ENCODE data around the gene CKS2. TPM values are rescaled to one million over a fixed set of nuclear protein-coding genes. Genes with fewer than 3 reads are reported as not detected.
A peak's percentile ranks its signal among the peaks of the same experiment; 100 is the strongest.

CKS2 gene
- total and polyA plus RNA-seq, 2 donors from 2014 or later: 7.0 to 72.8 TPM

- Histone ChIP-seq H3K4me3 (ENCODE audit: low read length in 3 of 3) (no peak overlapping the region), H3K36me3 (ENCODE audit: control insufficient read depth in 2 of 3, insufficient read depth in 3 of 3, low read length in 3 of 3) (peaks cover 11 to 81% (median 78%) of the 10 kb centered on the region in 3 donors), H3K9me3 (ENCODE audit: control insufficient read depth in 2 of 3, insufficient read depth in 1 of 3, low read length in 3 of 3) (no peaks in the 10 kb centered on the region), H3K27me3 (ENCODE audit: control insufficient read depth, insufficient read depth, low read length) (no peaks in the 10 kb centered on the region), H3K27ac (ENCODE audit: low read depth in 2 of 2, low read length in 2 of 2) (no peak overlapping the region), H3K9ac (ENCODE audit: low read length in 3 of 3) (no peak overlapping the region), H3K4me1 (ENCODE audit: control insufficient read depth in 2 of 3, insufficient read depth in 2 of 3, low read depth in 1 of 3, low read length in 3 of 3) (no peaks in the 10 kb centered on the region)
- DNase-seq (no peak), FAIRE-seq (no peak)
- no peak for TF ChIP-seq CTCF (IDR thresholded peaks at IDR 0.05; ENCODE audit: borderline replicate concordance, extremely low read depth, insufficient read depth)
- intact Hi-C loops (cut with DNase I): no loop called here
Observed at GRCh38 chr9:89351584-89352300, 40.7 kb downstream of the CKS2 start.

- no peak overlapping the region for H3K9ac ChIP-seq (ENCODE audit: low read length in 3 of 3)
- H3K27me3 ChIP-seq (ENCODE audit: control insufficient read depth, insufficient read depth, low read length): no peaks in the 10 kb centered on the region
- intact Hi-C loops (cut with DNase I): no loop called here
- H3K4me1 ChIP-seq (ENCODE audit: control insufficient read depth in 2 of 3, insufficient read depth in 2 of 3, low read depth in 1 of 3, low read length in 3 of 3): no peaks in the 10 kb centered on the region
- H3K9me3 ChIP-seq (ENCODE audit: control insufficient read depth in 2 of 3, insufficient read depth in 1 of 3, low read length in 3 of 3): no peaks in the 10 kb centered on the region
- DNase-seq (no peak), FAIRE-seq (no peak)
- H3K4me3 ChIP-seq (ENCODE audit: low read length in 3 of 3): no peak overlapping the region
- H3K36me3 ChIP-seq (ENCODE audit: control insufficient read depth in 2 of 3, insufficient read depth in 3 of 3, low read length in 3 of 3): peaks cover 11 to 83% (median 80%) of the 10 kb centered on the region in 3 donors
- TF ChIP-seq CTCF (IDR thresholded peaks at IDR 0.05; ENCODE audit: borderline replicate concordance, extremely low read depth, insufficient read depth): no peak
- no peak overlapping the region for H3K27ac ChIP-seq (ENCODE audit: low read depth in 2 of 2, low read length in 2 of 2)
Observed at GRCh38 chr9:89352451-89352850, 41.5 kb downstream of the CKS2 start.

- TF ChIP-seq CTCF (IDR thresholded peaks at IDR 0.05; ENCODE audit: borderline replicate concordance, extremely low read depth, insufficient read depth): no peak
- Histone ChIP-seq H3K36me3 (ENCODE audit: control insufficient read depth in 2 of 3, insufficient read depth in 3 of 3, low read length in 3 of 3) (peaks cover 11 to 84% (median 81%) of the 10 kb centered on the region in 3 donors), H3K27ac (ENCODE audit: low read depth in 2 of 2, low read length in 2 of 2) (peak overlapping the region in 1 of 2 donors; percentile 10), H3K4me1 (ENCODE audit: control insufficient read depth in 2 of 3, insufficient read depth in 2 of 3, low read depth in 1 of 3, low read length in 3 of 3) (no peaks in the 10 kb centered on the region), H3K27me3 (ENCODE audit: control insufficient read depth, insufficient read depth, low read length) (no peaks in the 10 kb centered on the region), H3K9ac (ENCODE audit: low read length in 3 of 3) (no peak overlapping the region), H3K4me3 (ENCODE audit: low read length in 3 of 3) (no peak overlapping the region), H3K9me3 (ENCODE audit: control insufficient read depth in 2 of 3, insufficient read depth in 1 of 3, low read length in 3 of 3) (no peaks in the 10 kb centered on the region)
- no peak for FAIRE-seq
- intact Hi-C loops (cut with DNase I): no loop called here
- no peak for DNase-seq
Observed at GRCh38 chr9:89352874-89353649, 42.1 kb downstream of the CKS2 start.

Measured in kidney (tissue), 14 donors.